T-helper 1 cell treated with Interleukin-12 subunit alpha and Interleukin-12 subunit beta and Interleukin-4 antibody, amounts not matched to agents 30 ng/mL and 1 ng/mL, for 36 hours (primary cell): ENCODE measurements around the gene SNAP47. TPM values are rescaled to one million over a fixed set of nuclear protein-coding genes. Genes with fewer than 3 reads are reported as not detected.

Source experiments
- intact Hi-C: fragments of 100-400 bp; cut with micrococcal nuclease; formaldehyde crosslinking; loops from one replicate; pipeline ENCODE4 v1.15.1; 2024
- total RNA-seq: library from RNA; stranded (reverse); gene quantifications from 2 replicates; pipeline ENCODE4 v1.2.3, GENCODE V29; 2022

The SNAP47 gene
- total RNA-seq, 1 donor from 2014 or later: 38.4 TPM

GRCh38 chr1:227748496-227749182 is 13.4 kb downstream of the SNAP47 start:
- intact Hi-C loops: loop anchor here (2.0 kb wide), 1 partner anchor 14 kb away; no protein-coding TSS in a partner anchor

DNA sequence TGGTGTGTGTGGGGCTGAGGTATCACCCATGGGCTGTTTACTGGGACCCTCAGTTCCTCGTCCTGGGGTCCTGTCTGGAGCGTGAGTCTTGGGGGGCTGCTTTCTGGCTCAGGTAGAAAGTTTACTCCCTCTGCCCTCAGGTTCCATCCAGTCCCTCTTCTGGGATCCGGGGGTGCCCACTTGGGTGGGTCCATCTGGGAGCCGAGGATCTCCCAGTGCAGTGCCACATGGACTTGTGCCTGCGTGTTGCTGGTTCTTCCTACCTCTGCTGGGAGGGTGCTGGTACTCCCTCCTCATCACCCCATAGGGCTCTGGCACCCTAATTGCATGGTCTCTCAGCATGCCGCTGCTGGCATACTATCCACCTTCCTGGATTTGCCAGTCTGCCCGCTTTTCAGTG is 14.0 kb downstream of the SNAP47 start:
- intact Hi-C loops: loop anchor here (2.0 kb wide), 1 partner anchor 14 kb away; no protein-coding TSS in a partner anchor

DNA sequence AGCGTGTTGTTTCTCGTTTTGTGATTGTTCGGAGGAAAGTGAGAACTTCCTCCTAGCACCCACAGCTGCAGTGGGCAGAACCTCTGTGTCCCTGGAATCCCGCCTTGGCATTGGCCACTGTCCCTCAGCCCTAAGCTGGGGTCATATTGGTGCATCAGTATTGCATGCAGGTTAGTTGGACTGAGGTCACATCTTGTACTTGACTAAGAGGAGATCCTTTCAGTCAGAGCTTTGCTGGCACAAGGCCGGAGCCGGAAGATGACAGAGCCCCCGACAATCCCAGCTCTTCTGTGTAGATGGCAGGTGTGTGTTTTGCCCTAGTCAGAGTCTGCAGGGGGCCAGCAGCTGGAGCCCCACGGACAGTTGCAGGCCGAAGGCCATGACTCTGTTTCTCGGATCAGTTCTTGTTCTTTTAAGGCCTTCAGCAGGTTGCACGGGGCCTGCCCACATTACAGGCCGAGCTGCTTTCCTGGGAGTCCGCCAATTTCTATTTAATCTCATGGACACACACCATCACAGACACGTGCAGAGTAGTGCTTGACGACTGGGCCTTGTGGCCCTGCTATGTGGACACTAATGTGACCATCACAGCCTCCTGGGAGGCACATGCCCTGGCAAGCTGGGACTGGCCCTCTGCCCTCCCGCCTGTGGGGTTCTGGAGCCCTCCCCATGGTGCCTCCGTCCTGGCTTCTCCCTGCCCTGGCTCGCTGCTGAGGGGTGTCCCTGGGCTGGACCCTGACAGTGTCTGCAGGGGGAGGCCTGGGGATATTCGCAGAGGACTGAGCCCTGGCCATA is 14.9 kb downstream of the SNAP47 start:
- intact Hi-C loops: loop anchor here (2.0 kb wide), 1 partner anchor 13 kb away; no protein-coding TSS in a partner anchor

GRCh38 chr1:227753999-227754711 is 18.9 kb downstream of the SNAP47 start:
- intact Hi-C loops: no loop called here

DNA sequence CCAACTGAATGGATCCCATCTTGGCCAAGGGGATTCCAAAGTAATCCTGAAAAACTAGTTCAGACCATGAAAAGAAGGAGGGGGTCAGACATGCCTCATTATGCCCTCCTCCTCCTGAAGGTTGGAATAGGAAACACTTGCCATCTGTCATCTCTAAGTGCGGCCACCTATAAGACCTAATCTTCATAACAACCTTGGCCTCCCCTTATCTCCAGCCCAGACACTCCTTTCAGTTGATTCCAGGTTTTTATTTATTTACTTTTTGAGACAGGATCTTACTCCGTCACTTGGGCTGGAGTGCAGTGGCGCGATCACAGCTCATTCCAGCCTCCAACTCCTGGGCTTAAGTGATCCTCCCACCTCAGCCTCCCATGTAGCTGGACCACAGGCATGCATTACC is 19.7 kb downstream of the SNAP47 start:
- intact Hi-C loops: no loop called here

- intact Hi-C loops: no loop called here
Measured at GRCh38 chr1:227756172-227756959, 21.1 kb downstream of the SNAP47 start.

- intact Hi-C loops: no loop called here
Measured at GRCh38 chr1:227757781-227758180, 22.5 kb downstream of the SNAP47 start.

DNA sequence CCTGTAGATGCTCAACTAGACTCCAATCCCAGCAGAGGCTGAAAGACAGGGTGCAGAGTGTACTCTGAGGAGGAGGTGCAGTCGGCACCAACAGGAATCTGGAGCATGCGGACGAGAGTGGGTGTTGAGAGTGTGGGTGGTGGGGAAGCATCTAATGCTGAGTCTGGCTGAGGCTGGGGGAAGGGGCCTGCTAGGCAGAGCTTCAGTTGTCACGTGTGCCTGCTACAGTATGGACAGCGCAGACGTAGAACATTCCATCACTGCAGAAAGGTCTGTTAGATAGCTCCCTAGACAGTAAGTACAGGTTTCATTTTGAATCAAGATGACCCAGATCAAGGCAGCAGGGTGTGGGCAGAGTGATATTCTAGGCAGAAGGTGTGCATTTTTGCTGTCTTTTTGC is 23.1 kb downstream of the SNAP47 start:
- intact Hi-C loops: no loop called here

DNA sequence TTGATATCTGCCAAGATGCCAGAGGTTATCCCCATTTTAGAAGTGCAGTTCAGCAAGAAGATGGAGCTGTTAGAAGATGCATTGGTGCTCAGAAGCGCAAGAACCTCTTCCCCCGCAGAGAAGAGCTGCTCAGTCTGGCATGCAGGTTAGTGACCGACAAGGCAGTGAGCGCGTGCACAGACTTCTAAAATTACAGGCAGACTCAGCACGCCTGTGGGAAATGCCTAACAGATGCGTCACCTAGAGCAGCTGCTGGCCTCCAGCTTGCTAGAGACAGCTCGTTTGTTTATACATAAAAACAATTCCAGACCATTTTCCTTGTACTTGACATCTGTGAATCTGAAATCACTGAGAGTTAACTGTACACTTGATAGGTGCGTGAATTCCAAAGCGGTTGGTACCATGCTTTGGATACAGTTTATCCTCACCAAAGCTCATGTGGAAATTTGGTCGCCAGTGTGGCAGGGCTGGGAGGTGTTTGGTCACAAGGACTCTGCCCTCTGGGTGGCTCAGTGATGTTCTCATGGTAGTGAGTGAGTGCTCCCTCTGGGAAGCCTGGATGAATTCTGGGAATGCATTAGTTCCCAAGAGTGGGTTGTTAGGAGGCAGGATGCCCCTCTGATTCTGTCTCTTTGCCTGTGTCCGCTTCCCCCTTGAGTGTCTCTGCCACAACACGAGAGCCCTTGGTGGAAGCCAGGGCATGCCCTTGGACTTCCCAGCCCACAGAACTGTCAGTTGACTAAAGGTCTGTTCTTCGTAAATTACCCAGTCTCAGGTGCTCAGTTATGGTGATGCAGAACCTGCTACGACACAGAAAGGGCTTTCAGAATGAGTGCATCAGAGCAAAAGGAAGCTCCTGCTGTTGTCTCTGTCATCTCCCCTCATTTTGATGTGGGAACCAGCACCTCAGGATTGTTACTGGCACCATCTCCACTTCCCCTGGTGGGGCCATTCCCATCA is 24.4 kb downstream of the SNAP47 start:
- intact Hi-C loops: loop anchor here (10.0 kb wide), 1 partner anchor 295 kb away; no protein-coding TSS in a partner anchor

- intact Hi-C loops: loop anchor here (10.0 kb wide), 1 partner anchor 294 kb away; no protein-coding TSS in a partner anchor
Measured at GRCh38 chr1:227760377-227760776, 25.1 kb downstream of the SNAP47 start.

- intact Hi-C loops: loop anchor here (1.0 to 10.0 kb wide), 14 partner anchors 13 to 404 kb away; partner anchors contain the start of genes ARF1, GUK1, IBA57 and JMJD4
Measured at GRCh38 chr1:227761621-227762230, 26.5 kb downstream of the SNAP47 start.

- intact Hi-C loops: loop anchor here (1.0 to 10.0 kb wide), 14 partner anchors 14 to 403 kb away; partner anchors contain the start of genes ARF1, GUK1, IBA57 and JMJD4
Measured at GRCh38 chr1:227762231-227762911, 27.1 kb downstream of the SNAP47 start.

GRCh38 chr1:227763246-227764018 is 28.2 kb downstream of the SNAP47 start:
- intact Hi-C loops: loop anchor here (2.0 to 10.0 kb wide), 3 partner anchors 15 to 291 kb away; partner anchors contain the start of genes JMJD4 and SNAP47

DNA sequence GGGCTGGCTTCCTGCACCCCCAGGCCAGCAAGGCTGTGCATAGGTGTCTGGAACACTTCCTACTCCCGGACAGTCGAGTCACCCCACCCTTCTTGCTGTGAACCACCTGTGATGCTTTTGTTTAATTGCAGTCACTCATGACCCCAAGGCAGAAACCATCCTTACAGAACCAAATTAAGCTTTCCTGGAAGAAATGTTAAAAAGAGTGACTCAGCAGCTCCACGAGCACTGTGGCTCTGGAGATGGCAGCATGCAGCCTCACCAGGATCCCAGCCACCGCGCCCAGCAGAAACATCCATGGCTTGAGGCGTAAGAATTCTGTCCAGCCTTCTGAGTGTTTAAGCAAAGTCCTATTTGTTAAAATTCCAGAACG is 28.8 kb downstream of the SNAP47 start:
- intact Hi-C loops: loop anchor here (10.0 kb wide), 1 partner anchor 291 kb away; no protein-coding TSS in a partner anchor

- intact Hi-C loops: loop anchor here (1.0 to 10.0 kb wide), 6 partner anchors 9 to 337 kb away; partner anchors contain the start of genes C1orf35, JMJD4, SNAP47 and WNT9A
Measured at GRCh38 chr1:227765261-227766014, 30.2 kb downstream of the SNAP47 start.

DNA sequence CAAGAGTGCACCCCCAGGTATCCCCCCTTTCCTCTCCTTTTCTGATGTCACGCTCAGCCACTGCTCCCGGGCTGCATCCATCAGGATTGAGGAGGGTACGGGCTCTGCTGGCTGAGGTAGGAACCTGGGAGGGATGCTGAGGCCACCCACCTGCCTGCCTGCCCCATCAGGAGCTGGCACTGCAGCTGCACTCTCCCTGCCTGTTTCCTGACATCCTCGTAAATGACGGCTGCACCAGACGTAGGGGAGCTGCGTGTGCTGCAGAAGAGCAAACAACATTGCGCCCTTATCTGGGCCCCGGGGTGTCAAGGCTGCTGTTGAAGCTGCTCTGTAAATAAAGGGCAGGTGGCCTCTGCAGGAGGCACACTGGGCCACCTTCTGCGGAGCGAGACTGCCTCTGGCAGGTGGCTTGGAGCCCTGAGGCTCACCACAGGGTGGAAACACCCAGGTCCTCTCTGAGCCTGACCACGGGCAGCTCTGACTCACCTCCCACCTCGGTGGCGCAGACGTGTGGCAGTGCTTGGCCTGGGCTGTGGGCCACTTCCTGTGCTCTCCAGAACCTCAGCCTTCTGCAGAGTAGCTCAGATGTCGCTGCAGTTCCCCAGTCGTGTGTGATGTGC is 30.9 kb downstream of the SNAP47 start:
- intact Hi-C loops: loop anchor here (1.0 to 10.0 kb wide), 6 partner anchors 8 to 336 kb away; partner anchors contain the start of genes C1orf35, JMJD4, SNAP47 and WNT9A
